ENCODE data around the gene SDC1.
A peak's percentile ranks its signal among the peaks of the same experiment; 100 is the strongest.
"Not testable (repeated sequence)": the region's sequence is repeated elsewhere in the genome, so short reads cannot be mapped to it uniquely, and the experiment has no call there.

Gene SDC1

GRCh38 chr2:20224716-20225293 lies at the start of gene SDC1:
Gene SDC1, minus strand, starts transcription at chr2:20225130. Its CDS starts 263 bp downstream, at chr2:20224867.
- peak; percentile 79 for DNase-seq (ENCODE audit: low spot score)

GRCh38 chr2:20273042-20273441 lies 48.1 kb upstream of the SDC1 start:
- DNase-seq (ENCODE audit: low spot score), result no peak

GRCh38 chr2:20268317-20268716 lies 43.4 kb upstream of the SDC1 start:
- not testable (repeated sequence) for DNase-seq (ENCODE audit: low spot score)

GRCh38 chr2:20267529-20267928 lies 42.6 kb upstream of the SDC1 start:
- DNase-seq (ENCODE audit: low spot score), result no peak

- no peak for DNase-seq (ENCODE audit: low spot score)
These were observed 39.7 kb upstream of the SDC1 start for GRCh38 chr2:20264629-20265028.

GRCh38 chr2:20257411-20257810 lies 32.5 kb upstream of the SDC1 start:
- DNase-seq (ENCODE audit: low spot score), result no peak

- DNase-seq (ENCODE audit: low spot score), result no peak
These were observed 29.8 kb upstream of the SDC1 start for GRCh38 chr2:20254731-20255130.

GRCh38 chr2:20250436-20250835 lies 25.5 kb upstream of the SDC1 start:
- DNase-seq (ENCODE audit: low spot score), result no peak

- no peak for DNase-seq (ENCODE audit: low spot score)
These were observed 24.2 kb upstream of the SDC1 start for GRCh38 chr2:20249170-20249569.

- DNase-seq (ENCODE audit: low spot score), result no peak
These were observed 22.2 kb upstream of the SDC1 start for GRCh38 chr2:20247084-20247483.

- DNase-seq (ENCODE audit: low spot score), result not testable (repeated sequence)
These were observed 18.7 kb upstream of the SDC1 start for GRCh38 chr2:20243637-20244036.

GRCh38 chr2:20242727-20243377 lies 17.9 kb upstream of the SDC1 start:
- DNase-seq (ENCODE audit: low spot score), result no peak

GRCh38 chr2:20241973-20242726 lies 17.2 kb upstream of the SDC1 start:
- peak; percentile 71 for DNase-seq (ENCODE audit: low spot score)

- DNase-seq (ENCODE audit: low spot score), result not testable (repeated sequence)
These were observed 15.4 kb upstream of the SDC1 start for GRCh38 chr2:20240291-20240690.

GRCh38 chr2:20236496-20236895 lies 11.6 kb upstream of the SDC1 start:
- no peak for DNase-seq (ENCODE audit: low spot score)

GRCh38 chr2:20235655-20236305 lies 10.8 kb upstream of the SDC1 start:
- DNase-seq (ENCODE audit: low spot score), result no peak

GRCh38 chr2:20234597-20234996 lies 9.7 kb upstream of the SDC1 start:
- not testable (repeated sequence) for DNase-seq (ENCODE audit: low spot score)

GRCh38 chr2:20232837-20233207 lies 7.9 kb upstream of the SDC1 start:
- DNase-seq (ENCODE audit: low spot score), result peak; percentile 7

- peak; percentile 16 for DNase-seq (ENCODE audit: low spot score)
These were observed 6.7 kb upstream of the SDC1 start for GRCh38 chr2:20231598-20232026.

- DNase-seq (ENCODE audit: low spot score), result peak; percentile 6
These were observed 6.2 kb upstream of the SDC1 start for GRCh38 chr2:20231159-20231558.

GRCh38 chr2:20230114-20230425 lies 5.1 kb upstream of the SDC1 start:
- no peak for DNase-seq (ENCODE audit: low spot score)

GRCh38 chr2:20229322-20230113 lies 4.6 kb upstream of the SDC1 start:
- peak; percentile 12 for DNase-seq (ENCODE audit: low spot score)
